Sigmoid colon (tissue), 7 donors: ENCODE results near the gene BCAT1. TPM values are rescaled to one million over a fixed set of nuclear protein-coding genes. Genes with fewer than 3 reads are reported as not detected.

ENCODE experiments used
- DNase-seq: peaks from one replicate; pipeline ENCODE4 v3.0.0-alpha.2; 2019
- H3K27ac ChIP-seq, 4 donors: fragments of 200-600 bp; sonication (generic); one replicate each; pipeline ENCODE4 v1.5.1; 2016 to 2019; ENCODE audit warnings: mild to moderate bottlenecking in 1 of 4
- H3K27me3 ChIP-seq, 3 donors: fragments of 200-600 bp; sonication (generic); one replicate each; pipeline ENCODE4 v1.5.1; 2019; ENCODE audit warnings: mild to moderate bottlenecking in 1 of 3
- H3K36me3 ChIP-seq, 4 donors: fragments of 200-600 bp; sonication (generic); one replicate each; pipeline ENCODE4 v1.5.1; 2016 to 2019
- H3K4me1 ChIP-seq, 4 donors: fragments of 200-600 bp; sonication (generic); one replicate each; pipeline ENCODE4 v1.5.1; 2017 to 2019
- H3K4me3 ChIP-seq, 4 donors: fragments of 200-600 bp; sonication (generic); one replicate each; pipeline ENCODE4 v1.5.1; 2017 to 2019; ENCODE audit warnings: mild to moderate bottlenecking in 2 of 4, moderate library complexity in 1 of 4
- H3K9me3 ChIP-seq, 4 donors: fragments of 200-600 bp in 3 of 4; sonication (generic) in 3 of 4; one replicate each; pipeline versions ENCODE4 v1.5.1 to v1.6.1; 2013 to 2019
- EP300 ChIP-seq, 4 donors: sonication (generic); formaldehyde crosslinking; IDR thresholded peaks; one replicate each; pipeline ENCODE4 v1.6.1; 2017; ENCODE audit warnings: antibody characterized with exemption in 4 of 4
- POLR2A ChIP-seq, 2 donors: fragments of 450-650 bp; IDR thresholded peaks; one replicate each; pipeline ENCODE4 v1.6.1; 2016; ENCODE audit warnings: antibody characterized with exemption in 2 of 2, mild to moderate bottlenecking in 2 of 2, moderate library complexity in 2 of 2
- POLR2AphosphoS5 ChIP-seq, 4 donors: sonication (generic); formaldehyde crosslinking; IDR thresholded peaks; one replicate each; pipeline ENCODE4 v1.6.1; 2017; ENCODE audit warnings: antibody characterized with exemption in 4 of 4
- WGBS, 2 donors: extraction: QIAGEN DNeasy Blood & Tissue Kit; methylation state at CpG; one replicate each; pipeline ENCODE4 v1.1.7; 2013; 5-methylcytosine and 5-hydroxymethylcytosine counted together
- intact Hi-C: fragments of 100-400 bp; cut with DNase I; formaldehyde crosslinking; loops from one replicate; pipeline ENCODE4 v1.15.1; 2023
- polyA plus RNA-seq, 3 donors: library from polyadenylated mRNA; stranded (reverse); fragments of 200-250 nt; gene quantifications; one replicate each; pipeline ENCODE4 v1.2.3, GENCODE V29; 2013
- total RNA-seq, 4 donors: library from RNA; depleted of rRNA; stranded (reverse); fragments of >200 nt; gene quantifications; one replicate each; pipeline ENCODE4 v1.1.0, GENCODE V29; 2016
- TF ChIP-seq, protein P1 (sequence below), 4 experiments: fragments of 450-650 bp in 3 of 4; fragments of 200-600 bp in 1 of 4; IDR thresholded peaks; one replicate each; pipeline ENCODE4 v1.5.1; 2016 to 2019; ENCODE audit warnings: antibody characterized with exemption in 4 of 4, mild to moderate bottlenecking in 3 of 4, moderate library complexity in 2 of 4
- donor health status: healthy with polysubstance abuse.
- donor health status: Bipolar disorder and iron deficiency.
- donor health status: healthy.

BCAT1 gene
- total and polyA plus RNA-seq, 7 donors = 2.1 to 20.3 (median 12.0) TPM

- intact Hi-C loops = no loop called here
- no peaks in the 10 kb centered on the region for H3K9me3 ChIP-seq
- H3K4me3 ChIP-seq = no peak overlapping the region
- no peaks in the 10 kb centered on the region for H3K27me3 ChIP-seq
- TF ChIP-seq POLR2AphosphoS5 (IDR thresholded peaks at IDR 0.05) (no peak), EP300 (IDR thresholded peaks at IDR 0.05) (no peak), POLR2A (IDR thresholded peaks at IDR 0.05) (no peak)
- TF ChIP-seq, protein P1, sequence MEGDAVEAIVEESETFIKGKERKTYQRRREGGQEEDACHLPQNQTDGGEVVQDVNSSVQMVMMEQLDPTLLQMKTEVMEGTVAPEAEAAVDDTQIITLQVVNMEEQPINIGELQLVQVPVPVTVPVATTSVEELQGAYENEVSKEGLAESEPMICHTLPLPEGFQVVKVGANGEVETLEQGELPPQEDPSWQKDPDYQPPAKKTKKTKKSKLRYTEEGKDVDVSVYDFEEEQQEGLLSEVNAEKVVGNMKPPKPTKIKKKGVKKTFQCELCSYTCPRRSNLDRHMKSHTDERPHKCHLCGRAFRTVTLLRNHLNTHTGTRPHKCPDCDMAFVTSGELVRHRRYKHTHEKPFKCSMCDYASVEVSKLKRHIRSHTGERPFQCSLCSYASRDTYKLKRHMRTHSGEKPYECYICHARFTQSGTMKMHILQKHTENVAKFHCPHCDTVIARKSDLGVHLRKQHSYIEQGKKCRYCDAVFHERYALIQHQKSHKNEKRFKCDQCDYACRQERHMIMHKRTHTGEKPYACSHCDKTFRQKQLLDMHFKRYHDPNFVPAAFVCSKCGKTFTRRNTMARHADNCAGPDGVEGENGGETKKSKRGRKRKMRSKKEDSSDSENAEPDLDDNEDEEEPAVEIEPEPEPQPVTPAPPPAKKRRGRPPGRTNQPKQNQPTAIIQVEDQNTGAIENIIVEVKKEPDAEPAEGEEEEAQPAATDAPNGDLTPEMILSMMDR (IDR thresholded peaks at IDR 0.05) = no peak
- H3K36me3 ChIP-seq = no peaks in the 10 kb centered on the region
- WGBS, 2 donors = 91 to 96% methylated on average over 4 of the region's 4 CpGs
- no peak for DNase-seq
- no peak overlapping the region for H3K27ac ChIP-seq
- no peaks in the 10 kb centered on the region for H3K4me1 ChIP-seq
Measured at GRCh38 chr12:24881724-24882371, 67.1 kb downstream of the BCAT1 start.

GRCh38 chr12:24881227-24881626, 67.7 kb downstream of the BCAT1 start:
- Histone ChIP-seq H3K27me3 (no peaks in the 10 kb centered on the region), H3K27ac (no peak overlapping the region), H3K36me3 (no peaks in the 10 kb centered on the region), H3K9me3 (no peaks in the 10 kb centered on the region), H3K4me1 (no peaks in the 10 kb centered on the region), H3K4me3 (no peak overlapping the region)
- DNase-seq = no peak
- WGBS, 2 donors = 65 to 79% methylated on average over 8 of the region's 8 CpGs
- TF ChIP-seq POLR2A (IDR thresholded peaks at IDR 0.05) (no peak), POLR2AphosphoS5 (IDR thresholded peaks at IDR 0.05) (no peak), EP300 (IDR thresholded peaks at IDR 0.05) (no peak)
- TF ChIP-seq, protein P1 (IDR thresholded peaks at IDR 0.05) = no peak
- intact Hi-C loops = no loop called here

DNA sequence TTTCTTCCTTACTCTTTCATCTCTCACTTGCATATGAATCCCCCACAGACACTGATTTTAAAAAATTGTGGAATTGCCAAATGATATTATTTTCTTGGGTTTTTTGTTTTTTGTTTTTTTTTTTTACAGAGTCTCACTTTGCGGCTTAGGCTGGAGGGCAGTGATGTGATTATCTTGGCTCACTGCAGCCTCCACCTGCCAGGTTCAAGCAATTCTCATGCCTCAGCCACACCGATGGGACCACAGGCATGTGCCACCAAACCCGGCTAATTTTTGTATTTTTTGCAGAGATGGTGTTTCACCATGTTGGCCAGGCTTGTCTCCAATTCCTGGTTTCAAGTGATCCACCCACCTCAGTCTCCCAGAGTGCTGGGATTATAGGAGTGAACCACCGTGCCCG, 68.2 kb downstream of the BCAT1 start:
- no peak for TF ChIP-seq POLR2A (IDR thresholded peaks at IDR 0.05)
- TF ChIP-seq, protein P1 (IDR thresholded peaks at IDR 0.05) = no peak
- TF ChIP-seq POLR2AphosphoS5 (IDR thresholded peaks at IDR 0.05) = no peak
- TF ChIP-seq EP300 (IDR thresholded peaks at IDR 0.05) = no peak

DNA sequence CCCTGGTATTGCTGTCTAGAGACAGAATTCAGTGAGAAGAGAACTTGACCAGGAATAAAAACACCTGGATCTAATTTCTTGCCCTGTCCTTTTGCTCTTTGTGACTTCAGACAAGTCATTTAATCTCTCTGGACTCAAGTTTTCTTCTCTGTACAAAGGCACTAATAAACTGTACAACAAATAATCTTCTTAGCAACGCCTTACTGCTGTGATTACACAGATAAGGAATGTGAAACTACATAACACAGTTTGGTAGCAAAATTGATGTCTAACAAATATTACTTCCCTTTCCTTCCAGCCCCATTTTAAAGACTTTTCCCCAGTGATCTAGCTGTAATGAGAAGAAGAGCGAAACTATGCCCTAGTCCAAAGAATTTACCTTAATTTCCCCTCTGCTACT, 69.3 kb downstream of the BCAT1 start:
- Histone ChIP-seq H3K27me3 (no peaks in the 10 kb centered on the region), H3K4me3 (no peak overlapping the region), H3K9me3 (no peaks in the 10 kb centered on the region), H3K36me3 (no peaks in the 10 kb centered on the region), H3K27ac (no peak overlapping the region), H3K4me1 (no peaks in the 10 kb centered on the region)
- TF ChIP-seq, protein P1 (IDR thresholded peaks at IDR 0.05) = no peak
- TF ChIP-seq EP300 (IDR thresholded peaks at IDR 0.05) (no peak), POLR2AphosphoS5 (IDR thresholded peaks at IDR 0.05) (no peak), POLR2A (IDR thresholded peaks at IDR 0.05) (no peak)
- DNase-seq = no peak
- intact Hi-C loops = no loop called here
- 53 to 79% methylated on average over 2 of the region's 2 CpGs for WGBS, 2 donors

More for the DNA sequence above, 68.2 kb downstream of the BCAT1 start:
- no peak for DNase-seq
- Histone ChIP-seq H3K36me3 (no peaks in the 10 kb centered on the region), H3K27ac (no peak overlapping the region), H3K9me3 (no peaks in the 10 kb centered on the region), H3K4me1 (no peaks in the 10 kb centered on the region), H3K4me3 (no peak overlapping the region), H3K27me3 (no peaks in the 10 kb centered on the region)
- intact Hi-C loops = no loop called here
- 89 to 96% methylated on average over 5 of the region's 5 CpGs for WGBS, 2 donors

DNA sequence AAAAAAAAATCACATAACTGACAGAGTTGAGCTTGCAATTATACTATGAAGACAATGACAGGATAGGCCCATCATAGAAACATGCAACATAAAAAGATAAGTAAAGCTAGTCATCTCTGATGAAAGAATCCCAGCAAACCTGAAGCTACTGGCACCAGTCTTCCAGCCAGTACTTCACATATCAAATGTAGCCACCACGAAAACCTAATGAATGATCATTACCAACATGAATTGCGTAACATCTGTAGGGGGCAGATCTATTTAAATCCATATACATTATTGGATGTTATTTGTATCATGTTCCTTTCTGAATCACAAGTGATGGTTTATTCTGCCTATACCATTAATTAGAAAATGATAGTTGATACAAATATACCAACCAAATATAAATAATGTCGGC, 73.9 kb downstream of the BCAT1 start:
- intact Hi-C loops = no loop called here
- 96 to 99% methylated on average over 3 of the region's 3 CpGs for WGBS, 2 donors
- H3K27ac ChIP-seq = no peak overlapping the region
- no peaks in the 10 kb centered on the region for H3K9me3 ChIP-seq
- no peak for TF ChIP-seq POLR2A (IDR thresholded peaks at IDR 0.05)
- TF ChIP-seq, protein P1 (IDR thresholded peaks at IDR 0.05) = no peak
- no peaks in the 10 kb centered on the region for H3K4me1 ChIP-seq
- H3K36me3 ChIP-seq = no peaks in the 10 kb centered on the region
- no peaks in the 10 kb centered on the region for H3K27me3 ChIP-seq
- no peak overlapping the region for H3K4me3 ChIP-seq
- DNase-seq = no peak
